B cell (primary cell): ENCODE measurements around the gene EXOC6. TPM values are rescaled to one million over a fixed set of nuclear protein-coding genes. Genes with fewer than 3 reads are reported as not detected.

Experiments
- ATAC-seq: fragments of 200-7000 bp; cut with Tn5 transposase; one replicate; pipeline ENCODE4 v1.10.0; 2021; ENCODE audit warnings: low read depth, mild to moderate bottlenecking, moderate number of reproducible peaks, moderate library complexity
- CTCF ChIA-PET: fragments of 350-600 bp; sonication (Branson Sonifier 250); formaldehyde crosslinking; loops from one replicate; lab custom pipeline; 2021; ENCODE audit warnings: antibody characterized with exemption, inconsistent platforms; lab: Charles Lee
- POLR2A ChIA-PET: fragments of 350-600 bp; sonication (Branson Sonifier 250); formaldehyde crosslinking; loops from one replicate; lab custom pipeline; 2021; ENCODE audit warnings: antibody characterized with exemption; lab: Charles Lee
- DNase-seq: peaks from one replicate; pipeline ENCODE4 v3.0.0; 2013
- H2AFZ ChIP-seq: 2 replicates; pipeline ENCODE4 v1.6.1; 2012; ENCODE audit warnings: mild to moderate bottlenecking, low read depth, low read length; ENCODE audit not compliant: insufficient read depth, poor library complexity, severe bottlenecking
- H3K27ac ChIP-seq, 2 donors: 1 replicate in 1 of 2; 2 replicates in 1 of 2; pipeline ENCODE4 v1.5.1; 2012 to 2013; ENCODE audit warnings: low read length in 2 of 2, mild to moderate bottlenecking in 2 of 2, moderate library complexity in 1 of 2
- H3K27me3 ChIP-seq, 4 experiments: fragments of 200-600 bp in 1 of 4; sonication (generic) in 1 of 4; replicated peaks in 1 of 4; 1 replicate in 2 of 4; 2 replicates in 2 of 4; pipeline versions ENCODE4 v1.6.1 to v1.7.0; 2013 to 2016; ENCODE audit warnings: low read length in 3 of 4, mild to moderate bottlenecking in 2 of 4, mixed read lengths in 1 of 4, moderate library complexity in 1 of 4; ENCODE audit not compliant: insufficient read depth in 4 of 4, control insufficient read depth in 3 of 4; ENCODE audit errors: control extremely low read depth in 1 of 4
- H3K36me3 ChIP-seq, 2 experiments: replicated peaks in 1 of 2; 1 replicate in 1 of 2; 2 replicates in 1 of 2; pipeline versions ENCODE4 v1.6.1 to v1.7.1; 2013; ENCODE audit warnings: low read length in 1 of 2; ENCODE audit not compliant: insufficient read depth in 2 of 2, control insufficient read depth in 1 of 2; ENCODE audit errors: control extremely low read depth in 1 of 2, extremely low read depth in 1 of 2
- H3K4me1 ChIP-seq, 2 donors: fragments of 200-600 bp in 1 of 2; sonication (generic) in 1 of 2; 1 replicate in 1 of 2; 2 replicates in 1 of 2; pipeline versions ENCODE4 v1.5.1 to v1.6.1; 2013 to 2017; ENCODE audit warnings: low read length in 2 of 2; ENCODE audit not compliant: control insufficient read depth in 2 of 2, insufficient read depth in 2 of 2
- H3K4me2 ChIP-seq: replicated peaks from 2 replicates; pipeline ENCODE3; 2012; ENCODE audit warnings: mild to moderate bottlenecking, low read depth, low read length; ENCODE audit not compliant: poor library complexity, severe bottlenecking
- H3K4me3 ChIP-seq, 5 experiments: fragments of 200-600 bp in 1 of 5; sonication (generic) in 1 of 5; 1 replicate in 3 of 5; 2 replicates in 2 of 5; pipeline versions ENCODE4 v1.5.1 to v1.7.0; 2011 to 2016; ENCODE audit warnings: low read length in 4 of 5, mild to moderate bottlenecking in 4 of 5, low read depth in 2 of 5, control low read depth in 1 of 5, moderate library complexity in 1 of 5; ENCODE audit not compliant: insufficient read depth in 1 of 5; ENCODE audit errors: control extremely low read depth in 1 of 5, extremely low read depth in 1 of 5
- H3K79me2 ChIP-seq: fragments of 200-600 bp; sonication (generic); one replicate; pipeline ENCODE4 v1.6.0; 2016; ENCODE audit warnings: low read length; ENCODE audit not compliant: control insufficient read depth, insufficient read depth
- H3K9ac ChIP-seq: fragments of 200-600 bp; sonication (generic); 2 replicates; pipeline ENCODE4 v1.6.1; 2017; ENCODE audit warnings: mild to moderate bottlenecking, low read length, moderate library complexity
- H3K9me3 ChIP-seq, 3 donors: one replicate each; pipeline versions ENCODE4 v1.6.1 to v1.7.1; 2013; ENCODE audit warnings: low read length in 2 of 3; ENCODE audit not compliant: control insufficient read depth in 2 of 3, insufficient read depth in 1 of 3; ENCODE audit errors: control extremely low read depth in 1 of 3
- H4K20me1 ChIP-seq: 2 replicates; pipeline ENCODE4 v1.6.0; 2012; ENCODE audit warnings: mild to moderate bottlenecking, low read length; ENCODE audit not compliant: insufficient read depth, control insufficient read depth, poor library complexity, severe bottlenecking
- H3K27ac Mint-ChIP-seq: one replicate; pipeline ENCODE4 v1.8.0; 2021; ENCODE audit warnings: mixed read lengths
- H3K27me3 Mint-ChIP-seq: one replicate; pipeline ENCODE4 v1.8.0; 2021; ENCODE audit warnings: mixed read lengths
- H3K4me1 Mint-ChIP-seq: one replicate; pipeline ENCODE4 v1.8.0; 2021; ENCODE audit warnings: mixed read lengths
- H3K4me3 Mint-ChIP-seq: one replicate; pipeline ENCODE4 v1.8.0; 2021; ENCODE audit warnings: mixed read lengths
- H3K9me3 Mint-ChIP-seq: one replicate; pipeline ENCODE4 v1.8.0; 2022; ENCODE audit warnings: mixed read lengths; ENCODE audit not compliant: insufficient read depth
- CTCF ChIP-seq: fragments of 200-600 bp; IDR thresholded peaks from one replicate; pipeline ENCODE4 v1.8.0; 2022; ENCODE audit warnings: antibody characterized with exemption, mild to moderate bottlenecking
- EZH2 ChIP-seq: IDR thresholded peaks from 2 replicates; pipeline ENCODE4 v1.6.1; 2012; ENCODE audit warnings: borderline replicate concordance, low read depth, mild to moderate bottlenecking, moderate library complexity, low read length; ENCODE audit not compliant: insufficient read depth, poor library complexity, severe bottlenecking
- WGBS: methylation state at CpG from one replicate; pipeline ENCODE4 v1.1.5; 2013; ENCODE audit warnings: missing lambda C conversion rate; ENCODE audit not compliant: insufficient coverage; 5-methylcytosine and 5-hydroxymethylcytosine counted together
- intact Hi-C: fragments of 100-400 bp; cut with micrococcal nuclease; formaldehyde crosslinking; loops from one replicate; pipeline ENCODE4 v1.10.0; 2022
- polyA plus RNA-seq: library from polyadenylated mRNA; depleted of rRNA; stranded (reverse); fragments of >200 nt; gene quantifications from 2 replicates; pipeline ENCODE4 v1.2.3, GENCODE V29; 2012
- total RNA-seq, 2 donors: library from RNA; stranded (reverse); fragments of 120-200 nt in 1 of 2; gene quantifications; 1 replicate in 1 of 2; 2 replicates in 1 of 2; pipeline versions ENCODE4 v1.2.3 to v1.2.4, GENCODE V29; 2013 to 2022

Gene EXOC6
- total and polyA plus RNA-seq, 2 donors (not counting 1 experiment from before 2014, with no cell fraction given) = 7.9 to 22.6 TPM

GRCh38 chr10:92846344-92846743, 2.0 kb upstream of the EXOC6 start:
- Histone ChIP-seq H3K4me2 (peak overlapping the region; percentile 45), H4K20me1 (no peaks in the 10 kb centered on the region), H3K4me3 (no peak overlapping the region), H3K9ac (no peak overlapping the region), H3K79me2 (peaks cover 22% of the 10 kb centered on the region), H2AFZ (peak overlapping the region; percentile 66), H3K9me3 (peaks cover 0 to 1% (median 0%) of the 10 kb centered on the region in 3 donors), H3K27me3 (no peaks in the 10 kb centered on the region), H3K4me1 (peaks cover 23 to 26% of the 10 kb centered on the region in 2 donors), H3K27ac (peak overlapping the region in 1 of 2 donors; percentile 8), H3K36me3 (no peaks in the 10 kb centered on the region)
- peak overlapping the region; percentile 4 for H3K27ac Mint-ChIP-seq
- intact Hi-C loops = loop anchor here (1.0 to 10.0 kb wide), 3 partner anchors 89 to 1434 kb away; partner anchors contain the start of genes CPEB3, HECTD2 and MARCHF5
- ChIA-PET CTCF (interaction anchor here (1.1 to 6.8 kb wide), 10 partner anchors 10 to 165 kb away, joined by 3 to 73 read pairs (median 4); partner anchors contain the start of gene HHEX), POLR2A (interaction anchor here (0.7 to 2.7 kb wide), 3 partner anchors 148 to 257 kb away, joined by 3 to 15 read pairs (median 5); partner anchors contain the start of gene HHEX)
- H3K4me3 Mint-ChIP-seq = peak overlapping the region; percentile 91
- DNase-seq (peak; percentile 26), ATAC-seq (no peak)
- H3K9me3 Mint-ChIP-seq = no peaks in the 10 kb centered on the region
- WGBS = no CpG with 5 or more reads among the region's 3 CpGs
- no peaks in the 10 kb centered on the region for H3K27me3 Mint-ChIP-seq
- TF ChIP-seq CTCF (no peak), EZH2 (no peak)
- peaks cover 38% of the 10 kb centered on the region for H3K4me1 Mint-ChIP-seq

GRCh38 chr10:92846854-92847201, 1.5 kb upstream of the EXOC6 start:
- Histone ChIP-seq H3K27me3 (no peaks in the 10 kb centered on the region), H3K4me2 (peak overlapping the region; percentile 45), H2AFZ (peak overlapping the region; percentile 66), H3K9ac (no peak overlapping the region), H4K20me1 (no peaks in the 10 kb centered on the region), H3K4me3 (no peak overlapping the region), H3K4me1 (peaks cover 23 to 26% of the 10 kb centered on the region in 2 donors), H3K79me2 (peaks cover 27% of the 10 kb centered on the region), H3K36me3 (no peaks in the 10 kb centered on the region), H3K9me3 (peaks cover 0 to 1% (median 0%) of the 10 kb centered on the region in 3 donors), H3K27ac (no peak overlapping the region)
- H3K27me3 Mint-ChIP-seq = no peaks in the 10 kb centered on the region
- CTCF ChIA-PET = interaction anchor here (0.5 to 6.8 kb wide), 10 partner anchors 10 to 274 kb away, joined by 3 to 73 read pairs (median 4); partner anchors contain the start of gene HHEX
- peaks cover 38% of the 10 kb centered on the region for H3K4me1 Mint-ChIP-seq
- POLR2A ChIA-PET = interaction anchor here (2.7 kb wide), 1 partner anchor 157 kb away, joined by 15 read pairs; the partner anchor contains the start of gene HHEX
- ATAC-seq (no peak), DNase-seq (no peak)
- peak overlapping the region; percentile 4 for H3K27ac Mint-ChIP-seq
- intact Hi-C loops = loop anchor here (1.0 to 10.0 kb wide), 3 partner anchors 90 to 1435 kb away; partner anchors contain the start of genes CPEB3, HECTD2 and MARCHF5
- H3K4me3 Mint-ChIP-seq = peak overlapping the region; percentile 91
- WGBS = no CpG with 5 or more reads among the region's 2 CpGs
- H3K9me3 Mint-ChIP-seq = no peaks in the 10 kb centered on the region
- TF ChIP-seq EZH2 (no peak), CTCF (no peak)
